ENCODE data around the gene TCEANC2. TPM values are rescaled to one million over a fixed set of nuclear protein-coding genes. Genes with fewer than 3 reads are reported as not detected.
A peak's percentile ranks its signal among the peaks of the same experiment; 100 is the strongest.

The TCEANC2 gene
- polyA plus RNA-seq, 1 donor from 2014 or later: 7.8 TPM

GRCh38 chr1:54124472-54124871 lies 71.1 kb downstream of the TCEANC2 start:
- H3K9me3 Mint-ChIP-seq: no peaks in the 10 kb centered on the region
- no peak overlapping the region for H3K27ac Mint-ChIP-seq
- no peak overlapping the region for H3K4me3 Mint-ChIP-seq
- peaks cover 0 to 12% (median 3%) of the 10 kb centered on the region in 3 donors for H3K4me1 Mint-ChIP-seq
- peaks cover 11% of the 10 kb centered on the region for H3K27me3 Mint-ChIP-seq
- peaks cover 2% of the 10 kb centered on the region for H3K36me3 Mint-ChIP-seq

- H3K27ac Mint-ChIP-seq: no peak overlapping the region
- H3K9me3 Mint-ChIP-seq: no peaks in the 10 kb centered on the region
- H3K4me1 Mint-ChIP-seq: peaks cover 0 to 12% (median 3%) of the 10 kb centered on the region in 3 donors
- H3K4me3 Mint-ChIP-seq: no peak overlapping the region
- H3K36me3 Mint-ChIP-seq: peaks cover 2% of the 10 kb centered on the region
- peaks cover 13% of the 10 kb centered on the region for H3K27me3 Mint-ChIP-seq
These were observed 71.5 kb downstream of the TCEANC2 start for GRCh38 chr1:54124906-54125305.

- H3K4me1 Mint-ChIP-seq: peaks cover 0 to 12% (median 3%) of the 10 kb centered on the region in 3 donors
- no peak overlapping the region for H3K27ac Mint-ChIP-seq
- no peaks in the 10 kb centered on the region for H3K9me3 Mint-ChIP-seq
- peaks cover 13% of the 10 kb centered on the region for H3K27me3 Mint-ChIP-seq
- H3K36me3 Mint-ChIP-seq: peaks cover 2% of the 10 kb centered on the region
- H3K4me3 Mint-ChIP-seq: no peak overlapping the region
These were observed 72.1 kb downstream of the TCEANC2 start for GRCh38 chr1:54125386-54126070.

- Mint-ChIP-seq H3K4me1 (peaks cover 0 to 12% (median 3%) of the 10 kb centered on the region in 3 donors), H3K27ac (no peak overlapping the region), H3K4me3 (no peak overlapping the region), H3K36me3 (peaks cover 2% of the 10 kb centered on the region), H3K9me3 (no peaks in the 10 kb centered on the region), H3K27me3 (peaks cover 13% of the 10 kb centered on the region)
These were observed 72.9 kb downstream of the TCEANC2 start for GRCh38 chr1:54126271-54126815.

- no peak overlapping the region for H3K4me3 Mint-ChIP-seq
- H3K27ac Mint-ChIP-seq: peak overlapping the region in 1 of 3 donors; percentile 72
- peaks cover 4% of the 10 kb centered on the region for H3K36me3 Mint-ChIP-seq
- H3K4me1 Mint-ChIP-seq: peaks cover 0 to 6% (median 3%) of the 10 kb centered on the region in 3 donors
- H3K27me3 Mint-ChIP-seq: peaks cover 10% of the 10 kb centered on the region
- H3K9me3 Mint-ChIP-seq: no peaks in the 10 kb centered on the region
These were observed 74.3 kb downstream of the TCEANC2 start for GRCh38 chr1:54127594-54128300.

GRCh38 chr1:54129858-54130257 lies 76.5 kb downstream of the TCEANC2 start:
- H3K27me3 Mint-ChIP-seq: peaks cover 10% of the 10 kb centered on the region

GRCh38 chr1:54131419-54131818 lies 78.0 kb downstream of the TCEANC2 start:
- Mint-ChIP-seq H3K4me1 (peaks cover 0 to 3% (median 0%) of the 10 kb centered on the region in 3 donors), H3K27ac (no peak overlapping the region), H3K4me3 (no peak overlapping the region), H3K36me3 (peaks cover 6% of the 10 kb centered on the region), H3K9me3 (no peaks in the 10 kb centered on the region), H3K27me3 (peaks cover 10% of the 10 kb centered on the region)

More at GRCh38 chr1:54129858-54130257, 76.5 kb downstream of the TCEANC2 start:
- Mint-ChIP-seq H3K4me3 (no peak overlapping the region), H3K36me3 (peaks cover 6% of the 10 kb centered on the region), H3K4me1 (peaks cover 0 to 3% (median 0%) of the 10 kb centered on the region in 3 donors), H3K27ac (no peak overlapping the region), H3K9me3 (no peaks in the 10 kb centered on the region)

GRCh38 chr1:54132495-54132894 lies 79.1 kb downstream of the TCEANC2 start:
- Mint-ChIP-seq H3K27me3 (peaks cover 6% of the 10 kb centered on the region), H3K9me3 (no peaks in the 10 kb centered on the region), H3K27ac (no peak overlapping the region), H3K4me1 (peaks cover 0 to 3% (median 0%) of the 10 kb centered on the region in 3 donors), H3K4me3 (no peak overlapping the region), H3K36me3 (peaks cover 6% of the 10 kb centered on the region)

GRCh38 chr1:54134295-54134694 lies 80.9 kb downstream of the TCEANC2 start:
- H3K27ac Mint-ChIP-seq: peak overlapping the region in 1 of 3 donors; percentile 46
- H3K36me3 Mint-ChIP-seq: peaks cover 4% of the 10 kb centered on the region
- no peak overlapping the region for H3K4me3 Mint-ChIP-seq
- H3K9me3 Mint-ChIP-seq: no peaks in the 10 kb centered on the region
- peaks cover 3% of the 10 kb centered on the region for H3K27me3 Mint-ChIP-seq
- H3K4me1 Mint-ChIP-seq: no peaks in the 10 kb centered on the region

- no peaks in the 10 kb centered on the region for H3K9me3 Mint-ChIP-seq
- no peak overlapping the region for H3K4me3 Mint-ChIP-seq
- no peaks in the 10 kb centered on the region for H3K4me1 Mint-ChIP-seq
- H3K36me3 Mint-ChIP-seq: peaks cover 4% of the 10 kb centered on the region
- H3K27ac Mint-ChIP-seq: no peak overlapping the region
- H3K27me3 Mint-ChIP-seq: peaks cover 3% of the 10 kb centered on the region
These were observed 82.2 kb downstream of the TCEANC2 start for GRCh38 chr1:54135436-54136120.

GRCh38 chr1:54136269-54136896 lies 83.0 kb downstream of the TCEANC2 start:
- Mint-ChIP-seq H3K27ac (no peak overlapping the region), H3K4me3 (no peak overlapping the region), H3K9me3 (no peaks in the 10 kb centered on the region)

GRCh38 chr1:54136963-54137533 lies 83.6 kb downstream of the TCEANC2 start:
- Mint-ChIP-seq H3K4me3 (no peak overlapping the region), H3K4me1 (no peaks in the 10 kb centered on the region), H3K36me3 (peaks cover 4% of the 10 kb centered on the region), H3K27me3 (peaks cover 3% of the 10 kb centered on the region), H3K27ac (no peak overlapping the region), H3K9me3 (no peaks in the 10 kb centered on the region)

More at GRCh38 chr1:54136269-54136896, 83.0 kb downstream of the TCEANC2 start:
- Mint-ChIP-seq H3K4me1 (no peaks in the 10 kb centered on the region), H3K27me3 (peaks cover 3% of the 10 kb centered on the region), H3K36me3 (peaks cover 4% of the 10 kb centered on the region)

- Mint-ChIP-seq H3K36me3 (peaks cover 3% of the 10 kb centered on the region), H3K27me3 (peaks cover 3% of the 10 kb centered on the region), H3K9me3 (no peaks in the 10 kb centered on the region), H3K27ac (no peak overlapping the region), H3K4me3 (no peak overlapping the region), H3K4me1 (no peaks in the 10 kb centered on the region)
These were observed 84.2 kb downstream of the TCEANC2 start for GRCh38 chr1:54137534-54138061.

- no peak overlapping the region for H3K27ac Mint-ChIP-seq
- no peak overlapping the region for H3K4me3 Mint-ChIP-seq
- peaks cover 6% of the 10 kb centered on the region for H3K27me3 Mint-ChIP-seq
- no peaks in the 10 kb centered on the region for H3K36me3 Mint-ChIP-seq
- no peaks in the 10 kb centered on the region for H3K4me1 Mint-ChIP-seq
- H3K9me3 Mint-ChIP-seq: no peaks in the 10 kb centered on the region
These were observed 85.6 kb downstream of the TCEANC2 start for GRCh38 chr1:54138994-54139393.

Measured in IgD-negative memory B cell (primary cell).